Measurements from ENCODE around the gene OR51Q1.

GRCh38 chr11:5420993-5421392, 918 bp upstream of the OR51Q1 start:
- TF ChIP-seq RAD51 (IDR thresholded peaks at IDR 0.05; ENCODE audit: borderline replicate concordance) (no peak), REXO4 (CRISPR knock-in tag; IDR thresholded peaks at IDR 0.05; ENCODE audit: borderline replicate concordance) (no peak), USF2 (IDR thresholded peaks at IDR 0.05; ENCODE audit: low read depth, low read length) (no peak), USF2 (CRISPR knock-in tag; IDR thresholded peaks at IDR 0.05; ENCODE audit: borderline replicate concordance) (no peak), CTCF (CRISPR knock-in tag; IDR thresholded peaks at IDR 0.05) (no peak), CREM (IDR thresholded peaks at IDR 0.05) (no peak), CREM (CRISPR knock-in tag; IDR thresholded peaks at IDR 0.05) (no peak), ZNF552 (CRISPR knock-in tag; IDR thresholded peaks at IDR 0.05; ENCODE audit: borderline replicate concordance) (no peak), BCL6 (CRISPR knock-in tag; IDR thresholded peaks at IDR 0.05) (no peak), CENPT (CRISPR knock-in tag; IDR thresholded peaks at IDR 0.05; ENCODE audit: low read depth) (no peak), ZNF33B (CRISPR knock-in tag; IDR thresholded peaks at IDR 0.05) (no peak), PHF8 (CRISPR knock-in tag; IDR thresholded peaks at IDR 0.05) (no peak), BHLHE40 (IDR thresholded peaks at IDR 0.05; ENCODE audit: low read length) (no peak), TAF1 (CRISPR knock-in tag; IDR thresholded peaks at IDR 0.05) (no peak)

All from HepG2 (cell line).